ENCODE measurements around the gene GNL3.

The GNL3 gene

DNA sequence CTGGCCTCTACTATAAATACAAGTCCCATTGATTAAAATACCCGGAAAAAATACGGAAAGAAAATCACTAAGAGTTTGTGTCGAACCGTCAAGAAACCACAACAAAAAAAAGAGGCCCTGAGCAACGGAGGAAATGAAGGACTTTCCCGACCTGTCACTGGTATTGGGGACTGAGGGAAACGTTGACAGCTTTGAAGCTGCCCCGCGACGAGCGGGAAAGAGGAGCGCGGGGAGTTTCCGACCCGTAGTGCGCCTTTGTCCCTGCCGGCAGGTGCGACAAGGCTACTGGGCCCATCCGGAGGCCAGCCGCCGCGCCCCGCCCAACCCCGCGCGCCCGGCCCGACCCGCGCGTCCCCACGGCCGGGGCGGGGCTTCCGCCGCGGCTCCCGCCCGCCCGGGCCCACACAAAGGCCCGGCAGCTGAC, 535 bp upstream of the GNL3 start:
- no peaks in the 10 kb centered on the region for H3K27me3 ChIP-seq (ENCODE audit: control insufficient read depth, insufficient read depth, low read length, poor library complexity, severe bottlenecking)
- H3K36me3 ChIP-seq (ENCODE audit: control insufficient read depth, insufficient read depth, low read length) = peaks cover 28% of the 10 kb centered on the region
- H3K9me3 ChIP-seq (ENCODE audit: control insufficient read depth, low read length) = no peaks in the 10 kb centered on the region
- whole genome bisulfite sequencing, 2 experiments = 0% methylated on average over 41 of the region's 41 CpGs
- peak overlapping the region; percentile 84 for H3K4me3 ChIP-seq (ENCODE audit: insufficient read depth, low read depth, low read length)
- H3K27ac ChIP-seq (ENCODE audit: insufficient read depth, low read depth, low read length, poor library complexity, severe bottlenecking) = peak overlapping the region; percentile 97
- H3K4me1 ChIP-seq (ENCODE audit: control insufficient read depth, insufficient read depth, low read length) = peaks cover 8% of the 10 kb centered on the region

DNA sequence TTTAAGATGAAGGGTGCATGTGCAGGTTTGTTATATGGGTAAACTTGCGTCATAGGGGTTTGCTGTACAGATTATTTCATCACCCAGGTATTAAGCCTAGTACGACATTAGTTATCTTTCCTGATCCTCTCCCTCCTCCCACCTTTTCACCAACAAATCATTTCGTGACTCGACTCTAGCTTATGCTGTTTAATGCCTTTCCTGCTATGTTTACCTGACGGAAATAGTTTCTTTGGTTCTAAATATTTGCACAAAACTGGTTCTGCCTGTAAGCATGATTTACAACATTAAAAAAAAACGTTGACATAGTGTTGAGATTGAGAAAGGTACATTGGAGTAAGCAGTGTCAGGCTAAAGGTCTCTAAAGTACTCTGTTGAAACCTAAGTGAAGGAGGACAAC, 2.4 kb downstream of the GNL3 start:
- Histone ChIP-seq H3K9me3 (ENCODE audit: control insufficient read depth, low read length) (no peaks in the 10 kb centered on the region), H3K4me1 (ENCODE audit: control insufficient read depth, insufficient read depth, low read length) (peaks cover 8% of the 10 kb centered on the region), H3K36me3 (ENCODE audit: control insufficient read depth, insufficient read depth, low read length) (peaks cover 54% of the 10 kb centered on the region), H3K4me3 (ENCODE audit: insufficient read depth, low read depth, low read length) (no peak overlapping the region), H3K27me3 (ENCODE audit: control insufficient read depth, insufficient read depth, low read length, poor library complexity, severe bottlenecking) (no peaks in the 10 kb centered on the region), H3K27ac (ENCODE audit: insufficient read depth, low read depth, low read length, poor library complexity, severe bottlenecking) (no peak overlapping the region)
- 95 to 96% methylated on average over 6 of the region's 6 CpGs for WGBS, 2 experiments

- Histone ChIP-seq H3K27me3 (ENCODE audit: control insufficient read depth, insufficient read depth, low read length, poor library complexity, severe bottlenecking) (no peaks in the 10 kb centered on the region), H3K27ac (ENCODE audit: insufficient read depth, low read depth, low read length, poor library complexity, severe bottlenecking) (no peak overlapping the region), H3K4me3 (ENCODE audit: insufficient read depth, low read depth, low read length) (no peak overlapping the region), H3K36me3 (ENCODE audit: control insufficient read depth, insufficient read depth, low read length) (peaks cover 62% of the 10 kb centered on the region), H3K9me3 (ENCODE audit: control insufficient read depth, low read length) (no peaks in the 10 kb centered on the region), H3K4me1 (ENCODE audit: control insufficient read depth, insufficient read depth, low read length) (peaks cover 8% of the 10 kb centered on the region)
- whole genome bisulfite sequencing, 2 experiments = 92 to 95% methylated on average over 3 of the region's 3 CpGs
Observed at GRCh38 chr3:52689151-52689550, 3.3 kb downstream of the GNL3 start.

- Histone ChIP-seq H3K36me3 (ENCODE audit: control insufficient read depth, insufficient read depth, low read length) (peaks cover 71% of the 10 kb centered on the region), H3K4me1 (ENCODE audit: control insufficient read depth, insufficient read depth, low read length) (peaks cover 8% of the 10 kb centered on the region), H3K27me3 (ENCODE audit: control insufficient read depth, insufficient read depth, low read length, poor library complexity, severe bottlenecking) (no peaks in the 10 kb centered on the region), H3K4me3 (ENCODE audit: insufficient read depth, low read depth, low read length) (no peak overlapping the region), H3K9me3 (ENCODE audit: control insufficient read depth, low read length) (no peaks in the 10 kb centered on the region), H3K27ac (ENCODE audit: insufficient read depth, low read depth, low read length, poor library complexity, severe bottlenecking) (no peak overlapping the region)
- WGBS, 2 experiments = 91 to 92% methylated on average over 2 of the region's 2 CpGs
Observed at GRCh38 chr3:52690560-52690959, 4.7 kb downstream of the GNL3 start.

GRCh38 chr3:52693071-52693470, 7.2 kb downstream of the GNL3 start:
- Histone ChIP-seq H3K27me3 (ENCODE audit: control insufficient read depth, insufficient read depth, low read length, poor library complexity, severe bottlenecking) (no peaks in the 10 kb centered on the region), H3K36me3 (ENCODE audit: control insufficient read depth, insufficient read depth, low read length) (peaks cover 67% of the 10 kb centered on the region), H3K4me3 (ENCODE audit: insufficient read depth, low read depth, low read length) (no peak overlapping the region), H3K27ac (ENCODE audit: insufficient read depth, low read depth, low read length, poor library complexity, severe bottlenecking) (no peak overlapping the region), H3K4me1 (ENCODE audit: control insufficient read depth, insufficient read depth, low read length) (no peaks in the 10 kb centered on the region), H3K9me3 (ENCODE audit: control insufficient read depth, low read length) (no peaks in the 10 kb centered on the region)

- Histone ChIP-seq H3K27me3 (ENCODE audit: control insufficient read depth, insufficient read depth, low read length, poor library complexity, severe bottlenecking) (no peaks in the 10 kb centered on the region), H3K9me3 (ENCODE audit: control insufficient read depth, low read length) (no peaks in the 10 kb centered on the region), H3K36me3 (ENCODE audit: control insufficient read depth, insufficient read depth, low read length) (peaks cover 54% of the 10 kb centered on the region), H3K4me1 (ENCODE audit: control insufficient read depth, insufficient read depth, low read length) (no peaks in the 10 kb centered on the region), H3K4me3 (ENCODE audit: insufficient read depth, low read depth, low read length) (no peak overlapping the region), H3K27ac (ENCODE audit: insufficient read depth, low read depth, low read length, poor library complexity, severe bottlenecking) (no peak overlapping the region)
- WGBS, 2 experiments = 86 to 90% methylated on average over 7 of the region's 7 CpGs
Observed at GRCh38 chr3:52694528-52695189, 8.8 kb downstream of the GNL3 start.

DNA sequence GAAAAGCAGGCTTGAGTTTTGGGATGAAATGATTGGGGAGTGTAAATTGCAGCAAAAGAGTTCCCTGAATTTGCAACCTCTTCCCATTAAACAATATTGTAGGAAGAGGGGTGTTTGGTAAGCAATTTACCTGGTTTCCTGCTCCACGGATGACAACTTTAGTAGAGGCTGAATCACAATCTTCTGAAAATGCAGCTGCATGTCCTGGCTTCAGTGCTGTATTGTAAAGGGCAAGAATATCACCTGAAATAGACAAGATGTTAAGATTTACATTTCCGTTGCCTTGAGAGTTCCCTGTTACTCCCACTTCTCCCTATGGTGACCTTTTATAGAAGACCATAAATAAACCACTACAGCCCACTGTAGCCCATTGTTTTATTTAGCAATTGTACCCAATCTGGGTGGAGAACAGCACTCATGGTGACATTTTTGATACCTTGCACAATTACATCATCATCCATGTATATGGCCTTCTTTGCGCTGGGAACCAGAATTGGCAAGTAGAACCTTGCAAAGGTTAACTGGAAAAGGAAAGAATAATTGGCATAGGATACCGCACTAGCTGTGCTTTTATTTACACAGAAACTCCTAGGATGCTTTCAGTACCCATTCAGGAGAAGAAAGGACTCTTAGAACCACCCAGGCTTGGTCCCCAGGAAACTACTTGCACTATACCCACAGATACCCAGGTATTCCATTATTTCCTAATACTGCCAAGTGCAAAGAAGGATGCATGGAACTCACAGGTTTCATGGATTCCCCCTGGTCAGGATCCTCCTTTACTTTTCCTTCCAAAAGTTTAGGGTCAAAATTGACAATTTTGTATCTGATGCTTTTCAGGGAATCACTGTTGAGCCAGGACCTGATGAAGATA, 10.2 kb downstream of the GNL3 start:
- WGBS, 2 experiments = 95 to 98% methylated on average over 4 of the region's 4 CpGs

GRCh38 chr3:52696830-52697631, 11.2 kb downstream of the GNL3 start:
- no peak overlapping the region for H3K4me3 ChIP-seq (ENCODE audit: insufficient read depth, low read depth, low read length)
- H3K9me3 ChIP-seq (ENCODE audit: control insufficient read depth, low read length) = no peaks in the 10 kb centered on the region
- H3K36me3 ChIP-seq (ENCODE audit: control insufficient read depth, insufficient read depth, low read length) = peaks cover 31% of the 10 kb centered on the region
- no peaks in the 10 kb centered on the region for H3K27me3 ChIP-seq (ENCODE audit: control insufficient read depth, insufficient read depth, low read length, poor library complexity, severe bottlenecking)
- WGBS, 2 experiments = 99 to 100% methylated on average over 2 of the region's 2 CpGs
- H3K4me1 ChIP-seq (ENCODE audit: control insufficient read depth, insufficient read depth, low read length) = no peaks in the 10 kb centered on the region
- H3K27ac ChIP-seq (ENCODE audit: insufficient read depth, low read depth, low read length, poor library complexity, severe bottlenecking) = no peak overlapping the region

More for the DNA sequence above, 10.2 kb downstream of the GNL3 start:
- Histone ChIP-seq H3K27me3 (ENCODE audit: control insufficient read depth, insufficient read depth, low read length, poor library complexity, severe bottlenecking) (no peaks in the 10 kb centered on the region), H3K4me3 (ENCODE audit: insufficient read depth, low read depth, low read length) (no peak overlapping the region), H3K4me1 (ENCODE audit: control insufficient read depth, insufficient read depth, low read length) (no peaks in the 10 kb centered on the region), H3K27ac (ENCODE audit: insufficient read depth, low read depth, low read length, poor library complexity, severe bottlenecking) (no peak overlapping the region), H3K36me3 (ENCODE audit: control insufficient read depth, insufficient read depth, low read length) (peaks cover 40% of the 10 kb centered on the region), H3K9me3 (ENCODE audit: control insufficient read depth, low read length) (no peaks in the 10 kb centered on the region)

DNA sequence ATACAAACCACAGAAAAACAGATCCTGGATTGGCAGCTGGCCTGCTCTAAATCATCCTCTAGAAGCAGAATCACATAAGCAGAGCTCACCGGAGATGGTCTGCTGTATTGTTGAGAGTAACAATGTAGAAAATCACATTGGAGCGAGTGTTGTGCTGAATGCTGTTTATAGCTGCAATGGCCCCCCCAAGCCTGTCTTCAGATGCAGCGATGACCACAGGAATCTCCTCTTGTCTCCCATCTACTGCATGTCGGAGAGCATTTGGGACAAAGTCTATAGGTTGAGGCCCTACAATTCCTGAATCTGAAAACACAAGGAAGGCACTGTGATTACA, 11.8 kb downstream of the GNL3 start:
- Histone ChIP-seq H3K27me3 (ENCODE audit: control insufficient read depth, insufficient read depth, low read length, poor library complexity, severe bottlenecking) (no peaks in the 10 kb centered on the region), H3K4me1 (ENCODE audit: control insufficient read depth, insufficient read depth, low read length) (no peaks in the 10 kb centered on the region), H3K9me3 (ENCODE audit: control insufficient read depth, low read length) (no peaks in the 10 kb centered on the region), H3K4me3 (ENCODE audit: insufficient read depth, low read depth, low read length) (no peak overlapping the region), H3K27ac (ENCODE audit: insufficient read depth, low read depth, low read length, poor library complexity, severe bottlenecking) (no peak overlapping the region), H3K36me3 (ENCODE audit: control insufficient read depth, insufficient read depth, low read length) (peaks cover 28% of the 10 kb centered on the region)
- 89 to 95% methylated on average over 4 of the region's 4 CpGs for WGBS, 2 experiments

- H3K27me3 ChIP-seq (ENCODE audit: control insufficient read depth, insufficient read depth, low read length, poor library complexity, severe bottlenecking) = no peaks in the 10 kb centered on the region
- H3K4me3 ChIP-seq (ENCODE audit: insufficient read depth, low read depth, low read length) = no peak overlapping the region
- no peaks in the 10 kb centered on the region for H3K9me3 ChIP-seq (ENCODE audit: control insufficient read depth, low read length)
- 95 to 100% methylated on average over 4 to 7 of the region's 7 CpGs for WGBS, 2 experiments
- peaks cover 13% of the 10 kb centered on the region for H3K4me1 ChIP-seq (ENCODE audit: control insufficient read depth, insufficient read depth, low read length)
- no peaks in the 10 kb centered on the region for H3K36me3 ChIP-seq (ENCODE audit: control insufficient read depth, insufficient read depth, low read length)
- no peak overlapping the region for H3K27ac ChIP-seq (ENCODE audit: insufficient read depth, low read depth, low read length, poor library complexity, severe bottlenecking)
Observed at GRCh38 chr3:52703341-52703740, 17.5 kb downstream of the GNL3 start.

Measured in ectodermal cell (in vitro differentiated cells).